HG03095 (cell line): Measurements from ENCODE around the gene WHRN.

Source experiments
- ATAC-seq: cut with Tn5 transposase; IDR thresholded peaks from one replicate; pipeline ENCODE4 v1.9.1; 2021; ENCODE audit warnings: moderate library complexity; ENCODE audit not compliant: unreplicated experiment

The WHRN gene

GRCh38 chr9:114401344-114401743, 103.9 kb downstream of the WHRN start:
- no peak for ATAC-seq

GRCh38 chr9:114400772-114401171, 104.5 kb downstream of the WHRN start:
- no peak for ATAC-seq

- ATAC-seq = no peak
These were observed 105.1 kb downstream of the WHRN start for GRCh38 chr9:114400219-114400618.

GRCh38 chr9:114399381-114399780, 105.9 kb downstream of the WHRN start:
- no peak for ATAC-seq

- ATAC-seq = peak; percentile 75
These were observed 107.2 kb downstream of the WHRN start for GRCh38 chr9:114397848-114398605.

- no peak for ATAC-seq
These were observed 107.9 kb downstream of the WHRN start for GRCh38 chr9:114397219-114397847.

GRCh38 chr9:114396558-114397218, 108.6 kb downstream of the WHRN start:
- no peak for ATAC-seq

- no peak for ATAC-seq
These were observed 109.5 kb downstream of the WHRN start for GRCh38 chr9:114395768-114396167.

GRCh38 chr9:114395334-114395617, 110.0 kb downstream of the WHRN start:
- ATAC-seq = no peak

- no peak for ATAC-seq
These were observed 110.5 kb downstream of the WHRN start for GRCh38 chr9:114394523-114395333.

- no peak for ATAC-seq
These were observed 112.5 kb downstream of the WHRN start for GRCh38 chr9:114392749-114393112.

GRCh38 chr9:114390952-114391351, 114.3 kb downstream of the WHRN start:
- ATAC-seq = no peak

GRCh38 chr9:114389612-114390368, 115.5 kb downstream of the WHRN start:
- ATAC-seq = no peak

GRCh38 chr9:114388764-114389375, 116.4 kb downstream of the WHRN start:
- no peak for ATAC-seq

- ATAC-seq = no peak
These were observed 117.0 kb downstream of the WHRN start for GRCh38 chr9:114388357-114388682.

GRCh38 chr9:114387680-114388356, 117.5 kb downstream of the WHRN start, which contains the start of gene AKNA:
TSS of gene AKNA (minus strand) at chr9:114387982. CDS start at chr9:114381333, 6,649 bp downstream.
- peak; percentile 29 for ATAC-seq

- no peak for ATAC-seq
These were observed 118.2 kb downstream of the WHRN start for GRCh38 chr9:114386886-114387679.

- ATAC-seq = no peak
These were observed 118.8 kb downstream of the WHRN start for GRCh38 chr9:114386361-114386885.
